ENCODE data around the gene NTNG1. TPM values are rescaled to one million over a fixed set of nuclear protein-coding genes. Genes with fewer than 3 reads are reported as not detected.

NTNG1 gene
- total RNA-seq, 1 experiment from 2014 or later, result 1.5 TPM

GRCh38 chr1:107158496-107158895, 17.7 kb downstream of the NTNG1 start:
- H3K27ac ChIP-seq (ENCODE audit: insufficient read length, low read depth, low read length), result no peak overlapping the region
- H3K56ac ChIP-seq (ENCODE audit: insufficient read length, low read depth, low read length), result no peak overlapping the region
- no peak overlapping the region for H2BK15ac ChIP-seq (ENCODE audit: low read depth, low read length)
- no peaks in the 10 kb centered on the region for H3K79me1 ChIP-seq (ENCODE audit: insufficient read depth, low read depth, low read length, poor library complexity, severe bottlenecking)
- H3K27me3 Mint-ChIP-seq (ENCODE audit: low read depth), result no peaks in the 10 kb centered on the region
- no CpG with 5 or more reads among the region's 5 CpGs for WGBS (ENCODE audit: extremely low coverage, insufficient read length, low lambda C conversion rate)
- no peaks in the 10 kb centered on the region for H3K4me1 ChIP-seq (ENCODE audit: insufficient read depth, low read length)
- H2BK120ac ChIP-seq (ENCODE audit: low read depth, low read length, poor library complexity, severe bottlenecking), result no peak overlapping the region
- H4K5ac ChIP-seq (ENCODE audit: insufficient read length, low read depth, low read length), result no peak overlapping the region
- H2AK5ac ChIP-seq (ENCODE audit: insufficient read length, low read length), result no peak overlapping the region
- H3K9me3 Mint-ChIP-seq, result no peaks in the 10 kb centered on the region
- no peak overlapping the region for H3K27ac Mint-ChIP-seq
- H3K23me2 ChIP-seq (ENCODE audit: insufficient read length, low read depth, low read length, poor library complexity, severe bottlenecking), result no peaks in the 10 kb centered on the region
- DNase-seq, result no peak
- no peaks in the 10 kb centered on the region for H3K27me3 ChIP-seq (ENCODE audit: insufficient read depth, low read length)
- no peaks in the 10 kb centered on the region for H3K4me1 Mint-ChIP-seq
- H2BK20ac ChIP-seq (ENCODE audit: low read depth, low read length, poor library complexity, severe bottlenecking), result no peak overlapping the region
- no peak overlapping the region for H3K14ac ChIP-seq (ENCODE audit: insufficient read depth, low read length)
- H3K9me3 ChIP-seq (ENCODE audit: control insufficient read depth, low read depth, low read length), result no peaks in the 10 kb centered on the region
- H3K9ac ChIP-seq (ENCODE audit: extremely low read depth, insufficient read length, low read length), result no peak overlapping the region
- H3K4ac ChIP-seq (ENCODE audit: low read depth, low read length), result no peak overlapping the region
- H3T11ph ChIP-seq (ENCODE audit: low read length), result no peak overlapping the region
- H4K91ac ChIP-seq (ENCODE audit: insufficient read length, low read depth, low read length), result no peak overlapping the region
- H3K4me2 ChIP-seq (ENCODE audit: insufficient read depth, insufficient read length, low read length), result no peak overlapping the region
- no peak overlapping the region for H4K8ac ChIP-seq (replicated peaks; ENCODE audit: insufficient read length, low read depth, low read length)
- no peak overlapping the region for H3K4me3 Mint-ChIP-seq
- H3K18ac ChIP-seq (ENCODE audit: insufficient read length, low read depth, low read length), result no peak overlapping the region
- no peak overlapping the region for H2BK5ac ChIP-seq (ENCODE audit: insufficient read length, low read length)
- no peaks in the 10 kb centered on the region for H4K20me1 ChIP-seq (ENCODE audit: control insufficient read depth, insufficient read depth, insufficient read length)
- H3K23ac ChIP-seq (ENCODE audit: insufficient read length, low read depth, low read length), result no peak overlapping the region
- H3K36me3 Mint-ChIP-seq (ENCODE audit: insufficient read depth in 1 of 3, low read depth in 3 of 3), result no peaks in the 10 kb centered on the region
- H3K79me2 ChIP-seq (ENCODE audit: insufficient read depth, low read length), result no peaks in the 10 kb centered on the region
- TF ChIP-seq, protein P1, sequence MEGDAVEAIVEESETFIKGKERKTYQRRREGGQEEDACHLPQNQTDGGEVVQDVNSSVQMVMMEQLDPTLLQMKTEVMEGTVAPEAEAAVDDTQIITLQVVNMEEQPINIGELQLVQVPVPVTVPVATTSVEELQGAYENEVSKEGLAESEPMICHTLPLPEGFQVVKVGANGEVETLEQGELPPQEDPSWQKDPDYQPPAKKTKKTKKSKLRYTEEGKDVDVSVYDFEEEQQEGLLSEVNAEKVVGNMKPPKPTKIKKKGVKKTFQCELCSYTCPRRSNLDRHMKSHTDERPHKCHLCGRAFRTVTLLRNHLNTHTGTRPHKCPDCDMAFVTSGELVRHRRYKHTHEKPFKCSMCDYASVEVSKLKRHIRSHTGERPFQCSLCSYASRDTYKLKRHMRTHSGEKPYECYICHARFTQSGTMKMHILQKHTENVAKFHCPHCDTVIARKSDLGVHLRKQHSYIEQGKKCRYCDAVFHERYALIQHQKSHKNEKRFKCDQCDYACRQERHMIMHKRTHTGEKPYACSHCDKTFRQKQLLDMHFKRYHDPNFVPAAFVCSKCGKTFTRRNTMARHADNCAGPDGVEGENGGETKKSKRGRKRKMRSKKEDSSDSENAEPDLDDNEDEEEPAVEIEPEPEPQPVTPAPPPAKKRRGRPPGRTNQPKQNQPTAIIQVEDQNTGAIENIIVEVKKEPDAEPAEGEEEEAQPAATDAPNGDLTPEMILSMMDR (conservative IDR thresholded peaks at IDR 0.05), result no peak
- no peak overlapping the region for H2AFZ ChIP-seq (ENCODE audit: low read length)
- no peak overlapping the region for H2BK12ac ChIP-seq (ENCODE audit: insufficient read length, low read depth, low read length)
